SU-DHL-6 (cell line): ENCODE results near the gene NPFF.

Experiments
- H2AFZ ChIP-seq: fragments of 200-600 bp; sonication (generic); 2 replicates; pipeline ENCODE4 v1.6.1; 2014; ENCODE audit warnings: low read depth, mild to moderate bottlenecking, moderate library complexity, mixed read lengths, antibody characterized with exemption, low read length; ENCODE audit not compliant: severe bottlenecking
- H3F3A ChIP-seq: fragments of 200-600 bp; shearing (Covaris generic); 2 replicates; pipeline ENCODE4 v1.6.0; 2016; ENCODE audit warnings: antibody characterized with exemption, mild to moderate bottlenecking; ENCODE audit not compliant: insufficient read depth
- H3K27ac ChIP-seq: fragments of 200-600 bp; sonication (generic); 2 replicates; pipeline ENCODE4 v1.5.1; 2016; ENCODE audit warnings: low read depth, mild to moderate bottlenecking, low read length, moderate library complexity, mixed read lengths
- H3K27me3 ChIP-seq: fragments of 200-600 bp; sonication (generic), shearing (Covaris generic); 2 replicates; pipeline ENCODE4 v1.6.0; 2014; ENCODE audit warnings: mild to moderate bottlenecking, low read length
- H3K36me3 ChIP-seq: fragments of 200-600 bp; sonication (generic); 2 replicates; pipeline ENCODE4 v1.6.1; 2014; ENCODE audit warnings: mild to moderate bottlenecking, low read length, mixed read lengths
- H3K4me2 ChIP-seq: fragments of 300-600, 200-600 bp; shearing (Covaris generic), sonication (generic); 2 replicates; pipeline ENCODE4 v1.6.0; 2014; ENCODE audit warnings: low read length, low read depth, mild to moderate bottlenecking; ENCODE audit not compliant: poor library complexity, severe bottlenecking
- H3K4me3 ChIP-seq: fragments of 200-600 bp; sonication (generic); 2 replicates; pipeline ENCODE4 v1.5.1; 2014; ENCODE audit warnings: antibody characterized with exemption, low read length, mild to moderate bottlenecking, mixed read lengths; ENCODE audit not compliant: insufficient read depth, poor library complexity, severe bottlenecking
- H3K79me2 ChIP-seq: fragments of 200-600 bp; sonication (generic); 2 replicates; pipeline ENCODE4 v1.6.1; 2014; ENCODE audit warnings: mild to moderate bottlenecking, low read length, moderate library complexity; ENCODE audit not compliant: insufficient read depth
- H3K9ac ChIP-seq: fragments of 200-600 bp; sonication (generic); 2 replicates; pipeline ENCODE4 v1.7.0; 2014; ENCODE audit warnings: mild to moderate bottlenecking, low read length
- H3K9me2 ChIP-seq: fragments of 200-600 bp; sonication (generic); replicated peaks from 2 replicates; pipeline ENCODE4 v1.6.1; 2014; ENCODE audit warnings: low read length; ENCODE audit not compliant: insufficient read depth
- H3K9me3 ChIP-seq: fragments of 200-600 bp; sonication (generic); 2 replicates; pipeline ENCODE4 v1.6.1; 2014; ENCODE audit warnings: low read length, mixed read lengths; ENCODE audit not compliant: insufficient read depth
- H4K20me1 ChIP-seq: fragments of 200-600 bp; sonication (generic); 2 replicates; pipeline ENCODE4 v1.6.1; 2014; ENCODE audit warnings: low read depth, mild to moderate bottlenecking, antibody characterized with exemption, low read length, moderate library complexity, mixed read lengths
- CTCF ChIP-seq: fragments of 200-600 bp; sonication (generic); IDR thresholded peaks from one replicate; pipeline ENCODE4 v1.5.1; 2017; ENCODE audit warnings: antibody characterized with exemption, mild to moderate bottlenecking, low read length, moderate library complexity; ENCODE audit not compliant: insufficient read depth, poor library complexity, severe bottlenecking
- EZH2phosphoT487 ChIP-seq: fragments of 200-600 bp; sonication (generic), shearing (Covaris generic); conservative IDR thresholded peaks from 2 replicates; pipeline ENCODE4 v1.6.1; 2018; ENCODE audit warnings: mild to moderate bottlenecking, antibody characterized with exemption, low read length, moderate library complexity, mixed read lengths

Gene NPFF

DNA sequence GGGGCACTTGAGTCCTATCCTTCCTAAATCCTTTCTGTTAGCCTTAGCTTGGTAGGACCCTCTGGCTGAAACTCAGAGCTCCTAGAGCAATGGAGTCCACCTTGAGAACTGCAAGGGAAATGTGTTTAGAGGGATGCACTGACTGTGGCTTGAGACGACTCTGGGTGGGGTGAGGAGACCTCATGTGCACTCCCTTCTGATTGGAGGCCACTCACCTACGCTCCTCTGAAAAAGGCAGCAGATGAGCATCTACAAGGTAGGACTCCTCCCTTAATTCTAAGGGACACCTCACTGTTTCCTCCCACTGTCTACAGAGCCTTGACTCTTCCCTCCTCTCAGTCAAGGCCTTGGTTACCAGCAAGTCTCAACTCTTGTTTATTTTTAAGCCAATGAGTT, 9.1 kb downstream of the NPFF start:
- H4K20me1 ChIP-seq: no peaks in the 10 kb centered on the region

GRCh38 chr12:53497461-53497860, 9.8 kb downstream of the NPFF start:
- H3K79me2 ChIP-seq: peaks cover 11% of the 10 kb centered on the region
- no peaks in the 10 kb centered on the region for H3K9me2 ChIP-seq
- no peaks in the 10 kb centered on the region for H3K27me3 ChIP-seq
- H3K9me3 ChIP-seq: no peaks in the 10 kb centered on the region
- H4K20me1 ChIP-seq: no peaks in the 10 kb centered on the region
- H3K4me3 ChIP-seq: no peak overlapping the region
- H2AFZ ChIP-seq: no peak overlapping the region
- H3K4me2 ChIP-seq: no peak overlapping the region
- H3K27ac ChIP-seq: no peak overlapping the region
- no peaks in the 10 kb centered on the region for H3K36me3 ChIP-seq
- peaks cover 11% of the 10 kb centered on the region for H3F3A ChIP-seq
- H3K9ac ChIP-seq: no peak overlapping the region
- TF ChIP-seq EZH2phosphoT487 (no peak), CTCF (no peak)

More for the DNA sequence above, 9.1 kb downstream of the NPFF start:
- H3K4me2 ChIP-seq: no peak overlapping the region
- H3K27me3 ChIP-seq: no peaks in the 10 kb centered on the region
- H3K9me3 ChIP-seq: no peaks in the 10 kb centered on the region
- H3K9ac ChIP-seq: no peak overlapping the region
- H3K4me3 ChIP-seq: no peak overlapping the region
- no peak overlapping the region for H3K27ac ChIP-seq
- no peak for TF ChIP-seq CTCF
- no peak for TF ChIP-seq EZH2phosphoT487
- no peaks in the 10 kb centered on the region for H3K36me3 ChIP-seq
- H3K9me2 ChIP-seq: no peaks in the 10 kb centered on the region
- no peak overlapping the region for H2AFZ ChIP-seq
- H3K79me2 ChIP-seq: peaks cover 13% of the 10 kb centered on the region
- peaks cover 11% of the 10 kb centered on the region for H3F3A ChIP-seq

DNA sequence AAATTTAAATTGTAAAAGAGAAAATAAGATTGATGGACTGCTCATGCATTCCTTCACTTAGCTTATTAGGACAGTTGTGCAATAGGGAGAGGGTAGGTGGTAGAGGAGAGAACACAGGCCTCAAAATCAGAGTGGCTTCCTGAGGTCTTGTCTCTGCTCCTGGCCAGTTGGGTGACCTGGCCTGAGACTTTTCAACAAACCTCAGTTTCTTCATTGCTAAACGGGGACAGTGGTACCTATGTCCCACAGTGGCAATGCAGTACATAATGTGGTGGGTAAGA, 10.6 kb downstream of the NPFF start:
- Histone ChIP-seq H3K79me2 (peaks cover 3% of the 10 kb centered on the region; the same call in 1 of the 2 replicates), H3K27me3 (no peaks in the 10 kb centered on the region), H3K4me2 (no peak overlapping the region), H3K9me3 (no peaks in the 10 kb centered on the region), H3K4me3 (no peak overlapping the region), H3K9me2 (no peaks in the 10 kb centered on the region), H2AFZ (no peak overlapping the region), H4K20me1 (no peaks in the 10 kb centered on the region), H3K27ac (no peak overlapping the region), H3F3A (peaks cover 11% of the 10 kb centered on the region), H3K9ac (no peak overlapping the region), H3K36me3 (no peaks in the 10 kb centered on the region)
- TF ChIP-seq CTCF (no peak), EZH2phosphoT487 (no peak)
